ENCODE measurements around the gene NLGN1.

Gene NLGN1

GRCh38 chr3:173404156-173404555 lies 6.6 kb downstream of the NLGN1 start:
- TF ChIP-seq, protein P1, sequence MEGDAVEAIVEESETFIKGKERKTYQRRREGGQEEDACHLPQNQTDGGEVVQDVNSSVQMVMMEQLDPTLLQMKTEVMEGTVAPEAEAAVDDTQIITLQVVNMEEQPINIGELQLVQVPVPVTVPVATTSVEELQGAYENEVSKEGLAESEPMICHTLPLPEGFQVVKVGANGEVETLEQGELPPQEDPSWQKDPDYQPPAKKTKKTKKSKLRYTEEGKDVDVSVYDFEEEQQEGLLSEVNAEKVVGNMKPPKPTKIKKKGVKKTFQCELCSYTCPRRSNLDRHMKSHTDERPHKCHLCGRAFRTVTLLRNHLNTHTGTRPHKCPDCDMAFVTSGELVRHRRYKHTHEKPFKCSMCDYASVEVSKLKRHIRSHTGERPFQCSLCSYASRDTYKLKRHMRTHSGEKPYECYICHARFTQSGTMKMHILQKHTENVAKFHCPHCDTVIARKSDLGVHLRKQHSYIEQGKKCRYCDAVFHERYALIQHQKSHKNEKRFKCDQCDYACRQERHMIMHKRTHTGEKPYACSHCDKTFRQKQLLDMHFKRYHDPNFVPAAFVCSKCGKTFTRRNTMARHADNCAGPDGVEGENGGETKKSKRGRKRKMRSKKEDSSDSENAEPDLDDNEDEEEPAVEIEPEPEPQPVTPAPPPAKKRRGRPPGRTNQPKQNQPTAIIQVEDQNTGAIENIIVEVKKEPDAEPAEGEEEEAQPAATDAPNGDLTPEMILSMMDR (IDR thresholded peaks at IDR 0.05), result no peak
- no peak for TF ChIP-seq ZFX (IDR thresholded peaks at IDR 0.05; ENCODE audit: borderline replicate concordance)
- H3K27ac ChIP-seq, result no peak overlapping the region

- peak overlapping the region; percentile 7; the same call in 1 of the 2 replicates for H3K27ac ChIP-seq
- TF ChIP-seq, protein P1 (IDR thresholded peaks at IDR 0.05), result no peak
Observed at GRCh38 chr3:173410436-173410835, 12.9 kb downstream of the NLGN1 start.

DNA sequence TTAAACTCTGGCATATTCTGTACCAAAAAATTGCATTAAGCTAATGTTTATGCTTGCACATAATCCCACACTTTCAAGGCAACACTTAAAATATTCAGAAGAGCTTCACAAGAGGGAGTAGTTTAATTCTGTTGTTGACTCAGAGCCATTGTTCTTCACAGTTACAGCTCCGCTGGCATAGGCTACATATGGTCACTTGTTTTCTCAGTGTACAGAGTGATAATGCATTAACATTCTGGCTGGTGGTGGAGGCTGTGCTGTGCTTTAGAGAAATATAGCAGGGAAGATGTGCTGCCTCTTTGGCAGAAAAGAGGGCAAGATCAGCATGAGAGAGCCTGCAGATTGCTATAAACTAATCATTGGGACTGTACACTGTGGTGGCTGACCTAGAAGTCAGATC lies 13.3 kb downstream of the NLGN1 start:
- peak overlapping the region; percentile 7; the same call in 1 of the 2 replicates for H3K27ac ChIP-seq
- TF ChIP-seq ZFX (IDR thresholded peaks at IDR 0.05; ENCODE audit: borderline replicate concordance), result no peak
- TF ChIP-seq, protein P1 (IDR thresholded peaks at IDR 0.05), result no peak

- TF ChIP-seq ZFX (IDR thresholded peaks at IDR 0.05; ENCODE audit: borderline replicate concordance), result no peak
- TF ChIP-seq, protein P1 (IDR thresholded peaks at IDR 0.05), result peak; percentile 56
Observed at GRCh38 chr3:173411375-173411973, 13.9 kb downstream of the NLGN1 start.

GRCh38 chr3:173416070-173416469 lies 18.5 kb downstream of the NLGN1 start:
- no peak overlapping the region for H3K27ac ChIP-seq
- no peak for TF ChIP-seq ZFX (IDR thresholded peaks at IDR 0.05; ENCODE audit: borderline replicate concordance)
- TF ChIP-seq, protein P1 (IDR thresholded peaks at IDR 0.05), result no peak

More at GRCh38 chr3:173411375-173411973, 13.9 kb downstream of the NLGN1 start:
- H3K27ac ChIP-seq, result peak overlapping the region; percentile 7; the same call in 1 of the 2 replicates

- H3K27ac ChIP-seq, result no peak overlapping the region
- TF ChIP-seq ZFX (IDR thresholded peaks at IDR 0.05; ENCODE audit: borderline replicate concordance), result no peak
- TF ChIP-seq, protein P1 (IDR thresholded peaks at IDR 0.05), result no peak
Observed at GRCh38 chr3:173429076-173429475, 31.5 kb downstream of the NLGN1 start.

GRCh38 chr3:173429527-173429926 lies 32.0 kb downstream of the NLGN1 start:
- TF ChIP-seq ZFX (IDR thresholded peaks at IDR 0.05; ENCODE audit: borderline replicate concordance), result no peak
- TF ChIP-seq, protein P1 (IDR thresholded peaks at IDR 0.05), result no peak
- H3K27ac ChIP-seq, result no peak overlapping the region
